Kidney epithelial cell (primary cell): ENCODE results near the gene ST7L. TPM values are rescaled to one million over a fixed set of nuclear protein-coding genes. Genes with fewer than 3 reads are reported as not detected.

Experiments
- DNase-seq: peaks from one replicate; pipeline ENCODE4 v3.0.0-alpha.2; 2010; ENCODE audit warnings: low read depth
- H3K27me3 ChIP-seq: 2 replicates; pipeline ENCODE4 v1.6.0; 2011; ENCODE audit warnings: low read length; ENCODE audit not compliant: control insufficient read depth, insufficient read depth
- H3K36me3 ChIP-seq: 2 replicates; pipeline ENCODE4 v1.5.1; 2011; ENCODE audit warnings: low read length; ENCODE audit not compliant: control insufficient read depth, insufficient read depth
- H3K4me3 ChIP-seq: 2 replicates; pipeline ENCODE4 v1.5.1; 2011; ENCODE audit warnings: low read depth, mild to moderate bottlenecking, control low read depth, low read length
- total RNA-seq: library from RNA; depleted of rRNA; stranded (reverse); fragments of >200 nt; gene quantifications from 2 replicates; pipeline ENCODE4 v1.2.3, GENCODE V29; 2015
- TF ChIP-seq, protein P1 (sequence below): IDR thresholded peaks from 2 replicates; pipeline ENCODE4 v1.5.1; 2011; ENCODE audit warnings: mild to moderate bottlenecking, moderate library complexity, low read length, control low read depth, inconsistent platforms; ENCODE audit not compliant: insufficient read depth, poor library complexity, severe bottlenecking

ST7L gene
- total RNA-seq, 1 donor from 2014 or later: 12.9 TPM

DNA sequence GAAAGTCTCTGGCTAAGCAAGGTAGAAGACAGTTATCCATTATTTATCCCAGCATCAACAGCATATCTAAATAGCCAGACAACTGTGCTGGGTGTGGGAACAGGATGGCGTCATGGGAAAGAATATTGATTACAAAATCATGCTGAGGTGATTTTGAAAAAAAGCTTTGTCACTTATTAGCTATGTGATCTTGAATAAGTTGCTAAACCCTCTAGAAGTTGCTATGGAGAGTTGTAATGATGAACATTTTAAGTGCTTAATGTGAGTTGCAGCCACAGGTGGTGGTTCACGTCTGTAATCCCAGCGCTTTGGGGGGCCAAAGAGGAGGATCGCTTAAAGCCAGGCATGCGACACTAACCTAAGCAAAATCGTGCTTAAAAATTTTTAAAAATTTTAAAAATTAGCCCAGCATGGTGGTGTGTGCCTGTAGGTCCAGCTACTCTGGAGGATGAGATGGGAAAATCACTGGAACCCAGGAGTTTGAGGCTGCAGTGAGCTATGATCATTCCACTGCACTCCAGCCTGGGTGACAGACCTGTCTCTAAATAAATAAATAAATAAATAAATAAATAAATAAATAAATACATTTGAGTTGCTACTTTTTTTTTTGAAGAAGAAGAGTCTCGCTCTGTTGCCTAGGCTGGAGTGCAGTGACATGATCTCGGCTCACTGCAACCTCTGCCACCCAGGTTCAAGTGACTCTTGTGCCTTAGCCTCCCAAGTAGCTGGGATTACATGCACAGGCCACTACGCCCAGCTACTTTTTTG is 76.6 kb downstream of the ST7L start:
- DNase-seq: no peak
- no peaks in the 10 kb centered on the region for H3K27me3 ChIP-seq
- TF ChIP-seq, protein P1, sequence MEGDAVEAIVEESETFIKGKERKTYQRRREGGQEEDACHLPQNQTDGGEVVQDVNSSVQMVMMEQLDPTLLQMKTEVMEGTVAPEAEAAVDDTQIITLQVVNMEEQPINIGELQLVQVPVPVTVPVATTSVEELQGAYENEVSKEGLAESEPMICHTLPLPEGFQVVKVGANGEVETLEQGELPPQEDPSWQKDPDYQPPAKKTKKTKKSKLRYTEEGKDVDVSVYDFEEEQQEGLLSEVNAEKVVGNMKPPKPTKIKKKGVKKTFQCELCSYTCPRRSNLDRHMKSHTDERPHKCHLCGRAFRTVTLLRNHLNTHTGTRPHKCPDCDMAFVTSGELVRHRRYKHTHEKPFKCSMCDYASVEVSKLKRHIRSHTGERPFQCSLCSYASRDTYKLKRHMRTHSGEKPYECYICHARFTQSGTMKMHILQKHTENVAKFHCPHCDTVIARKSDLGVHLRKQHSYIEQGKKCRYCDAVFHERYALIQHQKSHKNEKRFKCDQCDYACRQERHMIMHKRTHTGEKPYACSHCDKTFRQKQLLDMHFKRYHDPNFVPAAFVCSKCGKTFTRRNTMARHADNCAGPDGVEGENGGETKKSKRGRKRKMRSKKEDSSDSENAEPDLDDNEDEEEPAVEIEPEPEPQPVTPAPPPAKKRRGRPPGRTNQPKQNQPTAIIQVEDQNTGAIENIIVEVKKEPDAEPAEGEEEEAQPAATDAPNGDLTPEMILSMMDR: no peak
- no peaks in the 10 kb centered on the region for H3K36me3 ChIP-seq
- no peak overlapping the region for H3K4me3 ChIP-seq

DNA sequence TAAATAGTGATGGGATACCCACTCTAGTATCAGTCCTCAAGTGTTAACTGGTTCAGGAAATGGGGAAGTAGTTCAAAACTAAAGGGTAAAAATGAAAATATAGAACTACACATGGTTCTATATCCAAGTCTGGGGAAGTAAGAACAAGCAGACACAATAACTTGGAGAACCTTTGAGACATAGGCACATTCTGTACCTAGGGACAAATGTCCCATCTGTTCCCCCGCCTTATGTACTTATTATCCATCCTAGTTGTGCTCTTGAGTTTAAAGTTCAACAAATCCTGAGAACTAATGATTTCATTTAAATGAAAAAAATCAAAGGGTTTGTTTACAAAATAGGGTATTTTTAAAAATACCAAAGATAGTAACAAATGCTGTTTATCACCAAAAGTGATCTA is 77.6 kb downstream of the ST7L start:
- H3K36me3 ChIP-seq: no peaks in the 10 kb centered on the region
- no peaks in the 10 kb centered on the region for H3K27me3 ChIP-seq

DNA sequence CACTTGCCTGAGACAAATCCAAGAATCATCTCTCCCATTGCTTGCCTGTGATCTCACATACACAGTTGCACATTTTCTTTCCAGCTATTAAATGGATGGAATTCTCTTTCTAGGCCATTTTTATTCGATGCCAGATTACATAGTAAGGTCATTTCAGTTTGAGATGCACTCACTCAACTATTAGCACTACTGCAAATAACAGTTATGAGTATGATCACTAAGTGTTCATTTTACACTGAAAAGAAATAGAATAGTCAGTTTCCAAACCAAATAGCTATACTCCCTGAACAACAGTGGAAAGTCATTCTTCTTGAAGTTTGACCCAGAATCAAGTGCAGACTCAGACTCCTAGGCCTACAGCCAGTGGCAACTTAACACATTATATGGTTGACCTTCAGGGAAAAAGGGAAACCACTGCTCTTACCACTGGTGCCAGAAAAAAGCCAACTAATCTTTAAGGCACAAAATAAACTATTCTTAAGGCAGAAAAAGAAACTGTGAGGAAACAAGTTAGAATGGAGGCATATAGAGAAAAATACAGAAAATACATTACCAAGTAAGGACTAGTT is 78.6 kb downstream of the ST7L start:
- TF ChIP-seq, protein P1: no peak
- DNase-seq: no peak

More for the DNA sequence above, 77.6 kb downstream of the ST7L start:
- TF ChIP-seq, protein P1: no peak
- no peak for DNase-seq
- H3K4me3 ChIP-seq: no peak overlapping the region

DNA sequence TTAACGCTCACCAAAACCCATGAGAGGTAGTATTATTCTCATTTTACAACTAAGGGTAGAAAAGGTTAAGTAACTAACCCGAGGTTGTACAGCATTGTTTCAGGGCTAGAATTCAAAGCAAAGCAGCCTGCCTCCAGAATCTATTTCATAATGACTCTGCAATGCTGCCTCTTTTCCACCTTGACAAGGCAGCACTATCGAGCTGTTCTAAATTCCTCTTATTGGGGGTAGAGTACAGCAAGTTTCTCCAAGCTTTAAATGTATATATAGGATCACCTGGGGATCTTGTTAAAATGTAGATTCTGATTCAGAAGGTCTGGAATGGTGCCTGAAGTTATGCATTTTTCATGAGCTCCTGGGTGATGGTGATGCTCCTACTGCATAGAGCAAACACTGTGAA is 80.1 kb downstream of the ST7L start:
- TF ChIP-seq, protein P1: no peak
- no peak for DNase-seq
- Histone ChIP-seq H3K36me3 (no peaks in the 10 kb centered on the region), H3K4me3 (no peak overlapping the region), H3K27me3 (no peaks in the 10 kb centered on the region)

More for the DNA sequence above, 78.6 kb downstream of the ST7L start:
- Histone ChIP-seq H3K4me3 (no peak overlapping the region), H3K36me3 (no peaks in the 10 kb centered on the region), H3K27me3 (no peaks in the 10 kb centered on the region)

DNA sequence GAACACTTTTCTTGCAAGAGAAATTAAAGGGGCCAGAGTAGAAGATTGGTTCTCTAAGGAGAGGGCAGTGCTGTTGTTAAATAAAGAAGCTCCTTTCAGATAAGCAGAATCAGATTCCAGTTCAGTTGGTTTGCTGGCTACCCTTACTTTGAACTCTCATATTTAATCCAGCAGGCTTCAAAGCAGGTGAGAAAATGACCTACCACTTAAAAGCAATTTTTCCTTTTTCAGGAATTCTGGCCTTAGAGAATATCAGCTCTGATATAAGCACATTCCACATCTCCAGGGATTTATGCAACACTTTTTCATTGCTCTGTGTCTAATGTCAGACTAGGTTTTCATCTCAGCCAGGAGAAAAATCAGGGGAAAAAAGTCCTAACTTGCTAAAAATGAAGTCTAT is 81.5 kb downstream of the ST7L start:
- Histone ChIP-seq H3K27me3 (no peaks in the 10 kb centered on the region), H3K36me3 (no peaks in the 10 kb centered on the region), H3K4me3 (no peak overlapping the region)
- TF ChIP-seq, protein P1: no peak
- DNase-seq: no peak
